ENCODE data around the gene PDHX. TPM values are rescaled to one million over a fixed set of nuclear protein-coding genes. Genes with fewer than 3 reads are reported as not detected.

The PDHX gene
- total RNA-seq, 2 donors from 2014 or later, result 92.1 to 115 TPM

- ATAC-seq, result no peak
- intact Hi-C loops (cut with DNase I), result loop anchor here in 1 of 2 donors (10.0 kb wide), 1 partner anchor 58 kb away; no protein-coding TSS in a partner anchor
- no peak for DNase-seq
These were observed 20.7 kb downstream of the PDHX start for GRCh38 chr11:34936945-34937629.

DNA sequence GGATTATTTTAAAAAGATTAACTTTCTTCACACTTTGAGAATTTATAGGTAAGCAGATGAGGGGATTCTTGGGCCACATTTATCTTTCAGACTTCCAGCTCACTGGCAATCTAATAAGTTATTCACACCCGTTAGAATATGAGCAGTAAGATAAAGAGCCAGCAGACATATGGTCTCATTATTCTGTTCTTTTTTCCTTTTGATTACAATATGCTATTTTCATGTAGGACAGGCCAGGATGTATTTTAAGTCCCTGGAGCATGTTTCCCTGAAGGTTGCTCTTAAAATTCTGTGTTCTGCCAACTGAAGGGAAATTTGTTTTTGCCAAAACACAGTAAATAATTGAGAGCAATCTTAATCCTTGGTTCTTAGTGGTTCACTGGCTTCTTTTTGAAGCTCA, 22.2 kb downstream of the PDHX start:
- intact Hi-C loops (cut with DNase I), result loop anchor here in 1 of 2 donors (10.0 kb wide), 1 partner anchor 56 kb away; no protein-coding TSS in a partner anchor
- no peak for ATAC-seq

GRCh38 chr11:34940026-34940677, 23.7 kb downstream of the PDHX start:
- intact Hi-C loops (cut with DNase I), result no loop called here
- ATAC-seq, result peak in 1 of 2 donors; percentile 40
- no peak for DNase-seq

More for the DNA sequence above, 22.2 kb downstream of the PDHX start:
- DNase-seq, result no peak

- no peak for DNase-seq
These were observed 25.3 kb downstream of the PDHX start for GRCh38 chr11:34941688-34942087.

GRCh38 chr11:34944692-34945091, 28.3 kb downstream of the PDHX start:
- intact Hi-C loops (cut with DNase I), result no loop called here
- DNase-seq, result no peak
- ATAC-seq, result no peak

More at GRCh38 chr11:34941688-34942087, 25.3 kb downstream of the PDHX start:
- ATAC-seq, result no peak
- intact Hi-C loops (cut with DNase I), result no loop called here

DNA sequence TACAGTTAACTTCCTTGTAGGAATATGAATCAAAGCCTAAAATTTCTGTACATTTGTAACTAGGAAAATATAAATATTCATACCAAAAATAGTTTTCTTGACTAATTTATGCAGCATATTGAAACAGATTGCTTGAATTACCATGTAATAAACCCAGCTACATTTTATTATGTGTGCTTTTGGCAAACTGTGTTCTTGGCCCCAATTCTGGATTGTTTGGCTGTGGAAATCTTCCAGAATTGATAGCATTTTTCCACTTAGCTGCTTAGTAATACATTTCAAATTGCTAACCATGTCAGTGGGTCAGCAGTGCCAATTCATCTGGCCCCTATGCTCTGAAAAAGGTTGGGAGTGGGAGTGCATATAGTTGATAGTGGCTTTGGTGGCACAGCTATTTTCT, 32.3 kb downstream of the PDHX start:
- ATAC-seq (peak; percentile 38 to 44), DNase-seq (no peak)
- intact Hi-C loops (cut with DNase I), result no loop called here

DNA sequence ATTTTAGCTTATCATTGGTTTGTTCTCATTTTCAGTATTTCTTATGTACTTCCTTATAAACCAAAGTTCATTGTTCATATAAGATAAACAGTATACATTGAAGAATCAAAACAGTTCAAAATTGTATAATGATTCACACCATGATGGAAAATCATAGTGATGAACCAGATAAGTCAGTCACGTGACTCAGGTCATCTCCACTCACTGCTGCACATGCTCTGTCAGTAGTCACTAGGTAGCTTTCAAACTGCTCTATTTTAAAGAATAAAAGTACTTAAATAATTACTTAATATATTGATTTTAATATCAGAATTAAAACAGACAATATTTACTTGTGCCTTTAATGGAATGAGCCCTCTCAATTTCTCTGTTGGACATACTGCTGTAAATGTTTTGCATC, 37.5 kb downstream of the PDHX start:
- DNase-seq, result no peak
- no peak for ATAC-seq
- intact Hi-C loops (cut with DNase I), result no loop called here

GRCh38 chr11:34957206-34957605, 40.8 kb downstream of the PDHX start:
- intact Hi-C loops (cut with DNase I), result no loop called here
- ATAC-seq (no peak), DNase-seq (no peak)

DNA sequence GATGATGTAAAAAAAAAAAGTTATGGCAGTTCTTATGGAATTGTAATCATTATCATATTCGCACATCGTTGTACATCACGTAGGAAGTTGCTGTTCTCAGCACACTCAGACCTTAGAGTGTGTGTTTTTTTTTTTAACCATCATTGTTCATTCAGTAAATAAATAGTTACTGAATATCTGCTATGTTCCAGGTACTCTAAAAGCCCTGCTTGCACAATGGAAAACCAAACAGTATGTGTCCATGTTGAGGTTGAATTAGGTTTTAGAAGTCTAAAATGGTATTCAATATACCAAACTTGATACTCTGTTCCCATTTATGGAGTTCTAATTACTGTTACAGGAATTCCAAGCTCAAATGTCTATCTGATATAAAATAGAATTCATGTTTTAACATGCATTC, 41.2 kb downstream of the PDHX start:
- DNase-seq, result no peak
- intact Hi-C loops (cut with DNase I), result no loop called here
- ATAC-seq, result no peak

GRCh38 chr11:34959770-34960169, 43.4 kb downstream of the PDHX start:
- ATAC-seq (no peak), DNase-seq (no peak)
- intact Hi-C loops (cut with DNase I), result no loop called here

DNA sequence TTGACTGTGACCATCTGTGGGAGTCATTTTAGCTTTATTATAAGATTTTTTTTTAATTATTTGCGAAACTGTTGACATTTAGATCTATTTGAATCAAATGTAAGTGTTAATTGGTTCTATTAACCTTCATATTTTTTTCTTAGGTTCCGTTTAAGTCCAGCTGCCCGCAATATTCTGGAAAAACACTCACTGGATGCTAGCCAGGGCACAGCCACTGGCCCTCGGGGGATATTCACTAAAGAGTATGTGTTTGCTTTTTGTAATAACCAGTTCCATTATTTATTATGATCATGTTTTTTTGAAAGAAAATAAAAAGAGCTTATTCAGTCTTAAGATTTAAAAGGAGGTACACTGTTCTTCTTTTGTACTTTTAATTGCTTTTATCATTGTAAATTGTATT, 43.9 kb downstream of the PDHX start:
- intact Hi-C loops (cut with DNase I), result no loop called here
- DNase-seq (peak; percentile 22), ATAC-seq (no peak)

DNA sequence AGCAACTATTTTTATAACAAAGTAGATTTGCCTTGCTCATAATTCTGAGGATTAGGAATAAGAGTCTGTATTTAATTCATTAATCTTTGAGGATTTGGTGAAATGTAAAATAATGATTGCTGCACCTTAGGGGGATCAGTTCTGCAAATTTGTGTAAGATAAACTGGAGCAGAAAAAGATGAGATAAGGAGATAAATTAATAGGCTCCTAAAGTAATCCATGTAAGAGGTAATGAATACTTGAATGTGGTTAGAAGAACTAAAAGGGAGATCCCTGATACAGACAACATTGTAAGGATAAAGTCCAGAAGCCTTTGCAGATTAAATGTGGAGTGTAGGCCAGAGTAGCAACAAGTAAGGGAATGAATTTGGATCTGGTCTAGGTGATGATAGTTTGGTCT, 45.6 kb downstream of the PDHX start:
- DNase-seq, result no peak
- intact Hi-C loops (cut with DNase I), result no loop called here
- no peak for ATAC-seq

DNA sequence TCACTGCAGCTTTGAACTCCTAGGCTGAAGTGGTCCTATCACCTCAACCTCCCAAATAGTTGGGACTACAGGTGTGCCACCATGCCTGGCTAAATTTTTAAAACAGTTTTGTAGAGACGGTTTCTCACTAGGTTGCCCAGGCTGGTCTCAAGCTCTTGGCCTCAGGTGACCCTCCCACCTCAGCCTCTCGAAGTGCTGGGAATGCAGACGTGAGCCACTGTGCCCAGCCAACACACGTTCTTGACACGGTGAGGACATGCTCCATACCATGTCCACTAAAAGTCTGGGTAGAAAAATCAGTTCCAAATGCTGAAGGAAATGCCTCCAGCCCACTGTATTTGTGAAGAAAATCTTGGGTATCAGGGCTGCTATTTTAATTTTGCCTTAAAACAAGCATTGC, 46.9 kb downstream of the PDHX start:
- intact Hi-C loops (cut with DNase I), result no loop called here
- DNase-seq (no peak), ATAC-seq (no peak)

DNA sequence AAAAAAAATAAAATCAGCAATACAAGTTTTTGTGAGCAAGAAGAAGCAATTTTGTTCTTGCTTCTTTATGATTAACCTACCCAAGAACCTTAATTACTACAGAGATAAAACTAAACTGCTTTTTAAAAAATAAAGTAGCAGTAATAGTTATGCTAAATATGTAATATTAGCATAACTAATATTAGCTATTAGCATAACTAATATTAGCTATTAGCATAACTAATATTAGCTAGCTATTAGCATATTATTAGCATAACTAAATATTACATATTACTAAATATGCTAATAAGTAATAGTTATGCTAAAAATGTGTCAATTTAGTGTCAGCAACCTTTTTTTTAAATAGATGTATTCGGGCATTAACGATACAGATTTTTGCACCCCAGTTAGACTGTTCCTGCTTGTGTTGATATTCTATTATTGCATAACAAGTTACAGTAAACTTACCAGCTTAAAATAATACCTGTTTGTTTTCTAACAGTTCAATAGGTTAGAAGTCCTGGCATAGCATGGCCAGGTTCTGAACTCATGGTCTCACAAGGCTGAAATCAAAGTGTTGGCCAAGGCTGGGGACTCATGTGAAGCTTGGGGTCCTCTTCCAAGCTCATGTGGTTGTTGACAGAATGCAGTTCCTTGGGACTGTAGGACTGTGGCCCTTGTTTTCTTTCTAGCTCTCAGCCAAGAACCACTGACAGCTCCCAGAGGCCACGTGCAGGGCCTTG, 48.4 kb downstream of the PDHX start:
- intact Hi-C loops (cut with DNase I), result no loop called here
- ATAC-seq (no peak), DNase-seq (no peak)

DNA sequence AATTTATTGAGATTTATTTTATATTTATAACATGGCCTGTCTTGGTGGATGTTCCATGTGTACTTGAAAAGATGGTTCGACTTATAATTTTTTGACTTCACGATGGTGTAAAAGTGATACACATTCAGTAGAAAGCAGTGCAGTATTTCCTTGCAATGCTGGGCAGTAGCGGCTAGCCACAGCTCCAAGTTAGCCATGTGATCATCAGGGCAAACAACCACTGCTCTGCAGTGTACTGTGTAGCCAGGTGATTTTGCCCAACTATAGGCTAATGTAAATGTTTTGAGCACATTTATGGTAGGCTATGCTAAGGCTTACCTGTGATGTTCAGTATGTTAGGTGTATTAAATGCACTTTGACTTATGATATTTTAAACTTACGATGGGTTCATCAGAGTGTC, 52.4 kb downstream of the PDHX start:
- intact Hi-C loops (cut with DNase I), result no loop called here
- DNase-seq (no peak), ATAC-seq (no peak)

DNA sequence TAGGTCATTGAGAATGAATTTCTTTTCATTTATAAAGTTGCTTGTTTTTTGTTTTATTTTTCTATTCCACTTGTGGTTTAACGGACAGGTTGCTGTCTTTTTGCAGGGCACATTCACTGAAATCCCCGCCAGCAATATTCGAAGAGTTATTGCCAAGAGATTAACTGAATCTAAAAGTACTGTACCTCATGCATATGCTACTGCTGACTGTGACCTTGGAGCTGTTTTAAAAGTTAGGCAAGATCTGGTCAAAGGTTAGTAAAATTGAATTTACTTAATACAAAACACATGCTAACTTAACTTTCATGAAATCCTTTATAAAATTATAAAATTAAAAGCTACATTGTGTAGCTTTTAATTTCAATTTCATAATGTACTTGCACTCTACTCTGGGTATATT, 53.6 kb downstream of the PDHX start:
- ATAC-seq, result no peak
- DNase-seq, result no peak
- intact Hi-C loops (cut with DNase I), result no loop called here

DNA sequence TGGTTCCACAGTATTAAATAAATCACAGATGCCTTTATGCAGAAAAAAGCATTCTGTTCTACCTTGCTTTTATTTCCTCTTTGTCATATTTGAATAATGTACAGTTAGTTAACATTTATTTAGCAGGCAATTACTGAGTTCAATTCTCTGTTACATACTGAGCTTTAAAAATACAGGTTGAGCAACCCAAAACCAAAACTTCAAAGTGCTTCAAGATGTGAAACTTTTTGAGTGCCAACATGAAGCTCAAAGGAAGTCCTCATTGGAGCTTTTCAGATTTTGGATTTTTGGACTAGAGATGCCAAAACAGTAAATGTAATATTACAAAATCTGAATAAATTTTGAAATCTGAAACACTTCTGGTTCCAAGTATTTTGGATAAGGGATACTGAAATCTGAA, 54.1 kb downstream of the PDHX start:
- intact Hi-C loops (cut with DNase I), result no loop called here
- no peak for DNase-seq
- ATAC-seq, result peak in 1 of 2 donors; percentile 44

- DNase-seq (no peak), ATAC-seq (no peak)
- intact Hi-C loops (cut with DNase I), result no loop called here
These were observed 55.5 kb downstream of the PDHX start for GRCh38 chr11:34971928-34972327.

GRCh38 chr11:34972366-34972765, 55.9 kb downstream of the PDHX start:
- ATAC-seq, result no peak
- intact Hi-C loops (cut with DNase I), result no loop called here

GRCh38 chr11:34972892-34973291, 56.5 kb downstream of the PDHX start:
- intact Hi-C loops (cut with DNase I), result no loop called here

More at GRCh38 chr11:34972366-34972765, 55.9 kb downstream of the PDHX start:
- DNase-seq, result no peak

More at GRCh38 chr11:34972892-34973291, 56.5 kb downstream of the PDHX start:
- ATAC-seq (no peak), DNase-seq (no peak)

All from left cardiac atrium (tissue), 4 donors.